ENCODE data around the gene IRF2. TPM values are rescaled to one million over a fixed set of nuclear protein-coding genes. Genes with fewer than 3 reads are reported as not detected.

Gene IRF2
- polyA plus RNA-seq, 1 donor (not counting 4 experiments of a cell fraction or from before 2014, with no cell fraction given), result 23.8 TPM

DNA sequence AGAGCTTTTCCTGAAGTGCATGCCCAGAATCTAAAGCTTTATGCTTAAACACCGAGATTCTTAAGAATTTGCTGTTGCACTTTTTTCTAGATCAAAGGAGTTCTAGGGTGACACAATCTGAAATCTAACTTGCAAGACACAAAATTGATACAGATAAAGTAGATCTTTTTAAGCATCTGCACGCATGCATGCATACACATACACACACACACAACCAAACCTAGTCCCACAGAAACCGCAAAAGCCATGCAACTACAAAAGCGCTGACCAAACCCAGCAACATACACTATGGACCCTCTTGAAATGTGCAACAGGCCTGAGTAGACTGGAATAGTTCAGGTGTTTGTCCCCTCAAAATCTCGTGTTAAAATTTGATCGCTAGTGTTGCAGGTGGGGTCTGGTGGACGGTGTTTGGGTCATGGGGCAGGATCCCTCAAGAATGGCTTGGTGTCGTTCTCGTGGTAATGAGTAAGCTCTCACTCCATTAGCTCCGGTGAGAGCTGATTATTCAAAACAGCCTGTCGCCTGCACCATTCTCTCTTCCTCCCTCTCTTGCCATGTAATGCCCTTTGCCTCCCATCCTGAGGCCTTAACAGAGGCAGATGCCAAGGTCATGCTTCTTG, 52.7 kb downstream of the IRF2 start:
- Histone ChIP-seq H3K4me2 (ENCODE audit: control insufficient read depth, extremely low read depth, insufficient read depth, low read depth, low read length) (no peak overlapping the region), H3K27me3 (ENCODE audit: control insufficient read depth, extremely low read depth, insufficient read depth, low read length) (no peaks in the 10 kb centered on the region), H3K9me3 (ENCODE audit: control insufficient read depth, low read depth, low read length) (peaks cover 4% of the 10 kb centered on the region), H3K9me1 (ENCODE audit: control insufficient read depth, extremely low read depth, insufficient read depth, low read length) (no peaks in the 10 kb centered on the region), H3K9ac (ENCODE audit: control insufficient read depth, extremely low read depth, insufficient read depth, low read length) (no peak overlapping the region), H4K20me1 (ENCODE audit: control insufficient read depth, extremely low read depth, insufficient read depth, low read length) (no peaks in the 10 kb centered on the region), H3K36me3 (ENCODE audit: control insufficient read depth in 2 of 2, extremely low read depth in 1 of 2, insufficient read depth in 2 of 2, low read length in 2 of 2) (peaks cover 1 to 15% of the 10 kb centered on the region in 2 experiments), H3K27ac (ENCODE audit: control insufficient read depth, insufficient read depth, low read length) (no peak overlapping the region), H3K79me2 (ENCODE audit: control insufficient read depth, insufficient read depth, low read length) (peaks cover 18% of the 10 kb centered on the region), H2AFZ (ENCODE audit: control insufficient read depth, low read length) (no peak overlapping the region), H3K4me3 (ENCODE audit: control insufficient read depth in 2 of 3, extremely low read depth in 1 of 3, insufficient read depth in 2 of 3, low read depth in 1 of 3, low read length in 3 of 3) (no peak overlapping the region), H3K4me1 (ENCODE audit: control insufficient read depth, extremely low read depth, insufficient read depth, low read length) (peaks cover 33% of the 10 kb centered on the region)
- FAIRE-seq, result no peak
- TF ChIP-seq EZH2 (IDR thresholded peaks at IDR 0.05; ENCODE audit: low read length), result no peak
- TF ChIP-seq, protein P1, sequence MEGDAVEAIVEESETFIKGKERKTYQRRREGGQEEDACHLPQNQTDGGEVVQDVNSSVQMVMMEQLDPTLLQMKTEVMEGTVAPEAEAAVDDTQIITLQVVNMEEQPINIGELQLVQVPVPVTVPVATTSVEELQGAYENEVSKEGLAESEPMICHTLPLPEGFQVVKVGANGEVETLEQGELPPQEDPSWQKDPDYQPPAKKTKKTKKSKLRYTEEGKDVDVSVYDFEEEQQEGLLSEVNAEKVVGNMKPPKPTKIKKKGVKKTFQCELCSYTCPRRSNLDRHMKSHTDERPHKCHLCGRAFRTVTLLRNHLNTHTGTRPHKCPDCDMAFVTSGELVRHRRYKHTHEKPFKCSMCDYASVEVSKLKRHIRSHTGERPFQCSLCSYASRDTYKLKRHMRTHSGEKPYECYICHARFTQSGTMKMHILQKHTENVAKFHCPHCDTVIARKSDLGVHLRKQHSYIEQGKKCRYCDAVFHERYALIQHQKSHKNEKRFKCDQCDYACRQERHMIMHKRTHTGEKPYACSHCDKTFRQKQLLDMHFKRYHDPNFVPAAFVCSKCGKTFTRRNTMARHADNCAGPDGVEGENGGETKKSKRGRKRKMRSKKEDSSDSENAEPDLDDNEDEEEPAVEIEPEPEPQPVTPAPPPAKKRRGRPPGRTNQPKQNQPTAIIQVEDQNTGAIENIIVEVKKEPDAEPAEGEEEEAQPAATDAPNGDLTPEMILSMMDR (optimal IDR thresholded peaks at IDR 0.05 in 1 of 3, IDR thresholded peaks at IDR 0.05 in 1 of 3, conservative IDR thresholded peaks at IDR 0.05 in 1 of 3; ENCODE audit: extremely low read depth in 1 of 3, insufficient read depth in 2 of 3, low read length in 3 of 3), result no peak
- no peak for DNase-seq (ENCODE audit: low read depth, low spot score)
- dilution Hi-C loops (cut with MboI; ENCODE audit: extremely low pct_ligation_motif_present, low sequenced_read_pairs), result no loop called here

DNA sequence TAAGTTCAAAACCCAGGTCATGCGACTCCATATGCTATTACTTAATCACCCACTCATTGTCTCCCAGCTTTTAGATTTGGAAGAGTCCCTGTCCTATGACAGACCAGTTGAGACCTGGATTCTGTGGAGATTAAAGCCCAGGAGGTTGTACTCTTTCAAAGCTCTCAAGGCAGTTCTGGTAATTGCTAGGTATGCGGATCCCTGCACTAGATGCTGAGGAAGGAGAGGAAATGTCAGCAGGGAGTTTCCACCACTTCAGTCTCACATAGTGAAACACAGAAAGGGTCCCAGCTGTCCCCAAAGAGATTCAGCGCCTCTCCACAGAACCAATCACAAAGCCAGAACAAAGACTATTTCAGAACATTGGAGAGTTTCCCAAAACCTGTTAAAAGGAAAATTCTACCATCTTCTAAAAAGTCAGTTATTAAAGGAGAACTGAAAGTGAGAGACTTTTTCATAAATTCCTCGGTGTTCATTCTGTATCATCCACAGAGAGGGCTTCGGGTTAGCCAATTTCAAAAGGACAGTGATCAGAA, 53.4 kb downstream of the IRF2 start:
- peaks cover 35% of the 10 kb centered on the region for H3K4me1 ChIP-seq (ENCODE audit: control insufficient read depth, extremely low read depth, insufficient read depth, low read length)
- FAIRE-seq (no peak), DNase-seq (ENCODE audit: low read depth, low spot score) (no peak)
- no peak overlapping the region for H3K9ac ChIP-seq (ENCODE audit: control insufficient read depth, extremely low read depth, insufficient read depth, low read length)
- H3K4me2 ChIP-seq (ENCODE audit: control insufficient read depth, extremely low read depth, insufficient read depth, low read depth, low read length), result no peak overlapping the region
- peaks cover 1 to 15% of the 10 kb centered on the region in 2 experiments for H3K36me3 ChIP-seq (ENCODE audit: control insufficient read depth in 2 of 2, extremely low read depth in 1 of 2, insufficient read depth in 2 of 2, low read length in 2 of 2)
- dilution Hi-C loops (cut with MboI; ENCODE audit: extremely low pct_ligation_motif_present, low sequenced_read_pairs), result no loop called here
- H3K27me3 ChIP-seq (ENCODE audit: control insufficient read depth, extremely low read depth, insufficient read depth, low read length), result no peaks in the 10 kb centered on the region
- H2AFZ ChIP-seq (ENCODE audit: control insufficient read depth, low read length), result no peak overlapping the region
- no peak overlapping the region for H3K4me3 ChIP-seq (ENCODE audit: control insufficient read depth in 2 of 3, extremely low read depth in 1 of 3, insufficient read depth in 2 of 3, low read depth in 1 of 3, low read length in 3 of 3)
- no peak for TF ChIP-seq EZH2 (IDR thresholded peaks at IDR 0.05; ENCODE audit: low read length)
- TF ChIP-seq, protein P1 (optimal IDR thresholded peaks at IDR 0.05 in 1 of 3, IDR thresholded peaks at IDR 0.05 in 1 of 3, conservative IDR thresholded peaks at IDR 0.05 in 1 of 3; ENCODE audit: extremely low read depth in 1 of 3, insufficient read depth in 2 of 3, low read length in 3 of 3), result no peak
- H4K20me1 ChIP-seq (ENCODE audit: control insufficient read depth, extremely low read depth, insufficient read depth, low read length), result no peaks in the 10 kb centered on the region
- H3K9me3 ChIP-seq (ENCODE audit: control insufficient read depth, low read depth, low read length), result peaks cover 4% of the 10 kb centered on the region
- no peak overlapping the region for H3K27ac ChIP-seq (ENCODE audit: control insufficient read depth, insufficient read depth, low read length)
- H3K9me1 ChIP-seq (ENCODE audit: control insufficient read depth, extremely low read depth, insufficient read depth, low read length), result no peaks in the 10 kb centered on the region
- H3K79me2 ChIP-seq (ENCODE audit: control insufficient read depth, insufficient read depth, low read length), result peaks cover 18% of the 10 kb centered on the region
